HG02884 (cell line): Measurements from ENCODE around the gene MACROD1.
"Not testable (repeated sequence)": the region's sequence is repeated elsewhere in the genome, so short reads cannot be mapped to it uniquely, and the experiment has no call there.

Experiments used
- ATAC-seq: cut with Tn5 transposase; IDR thresholded peaks from one replicate; pipeline ENCODE4 v1.9.1; 2021; ENCODE audit warnings: mild to moderate bottlenecking, moderate library complexity; ENCODE audit not compliant: unreplicated experiment

MACROD1 gene

DNA sequence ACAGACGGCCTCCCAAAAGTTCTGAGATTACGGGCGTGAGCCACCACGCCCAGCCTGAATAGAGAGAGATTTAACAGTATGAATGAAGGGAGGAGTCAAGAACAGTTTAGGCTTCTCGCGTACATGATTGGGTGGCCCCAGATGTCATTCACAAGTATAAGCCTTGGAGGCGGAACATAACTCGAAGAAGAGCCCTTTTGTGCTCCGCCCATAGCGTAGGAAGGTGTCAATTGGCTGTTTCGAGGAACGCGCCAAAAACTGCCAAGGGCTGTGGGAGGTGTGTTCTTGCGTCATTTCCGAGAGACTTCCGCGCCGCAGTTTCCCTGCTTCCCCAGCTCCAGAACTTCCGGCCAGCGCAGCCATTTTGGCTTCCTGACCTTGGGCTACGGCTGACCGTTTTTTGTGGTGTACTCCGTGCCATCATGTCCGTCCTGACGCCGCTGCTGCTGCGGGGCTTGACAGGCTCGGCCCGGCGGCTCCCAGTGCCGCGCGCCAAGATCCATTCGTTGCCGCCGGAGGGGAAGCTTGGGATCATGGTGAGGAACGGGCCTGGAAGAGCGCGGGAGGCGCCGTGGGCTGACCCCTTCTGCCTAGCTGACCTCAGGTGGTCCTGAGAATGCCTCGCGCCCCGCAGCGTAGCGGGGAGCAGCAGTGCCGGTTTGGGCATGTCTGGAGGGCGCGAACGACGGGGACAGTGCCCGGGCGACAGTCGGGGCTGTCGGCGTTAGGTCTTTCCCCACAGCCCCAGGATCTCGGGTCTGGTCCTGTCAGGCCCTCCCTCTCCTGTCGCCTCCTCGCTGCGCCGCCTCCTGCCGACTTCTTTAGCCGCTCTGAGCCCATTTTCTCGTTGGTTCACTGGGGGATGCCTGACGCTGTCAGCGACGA, 191.4 kb downstream of the MACROD1 start, which contains the start of gene COX8A:
Gene COX8A (plus strand): TSS at position 362 of the 885 bp plus-strand sequence. CDS start 61 bp downstream, at position 423.
- ATAC-seq: peak; percentile 98

DNA sequence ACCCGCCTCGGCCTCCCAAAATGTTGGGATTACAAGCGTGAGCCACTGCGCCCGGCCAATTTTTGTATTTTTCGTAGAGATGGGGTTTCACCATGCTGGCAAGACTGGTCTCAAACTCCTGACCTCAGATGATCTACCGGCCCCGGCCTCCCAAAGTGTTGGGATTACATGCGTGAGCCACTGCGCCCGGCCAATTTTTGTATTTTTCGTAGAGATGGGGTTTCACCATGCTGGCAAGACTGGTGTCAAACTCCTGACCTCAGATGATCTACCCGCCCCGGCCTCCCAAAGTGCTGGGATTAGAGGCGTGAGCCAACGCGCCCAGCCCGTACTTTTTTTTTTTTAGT, 192.0 kb downstream of the MACROD1 start:
- ATAC-seq: not testable (repeated sequence)

DNA sequence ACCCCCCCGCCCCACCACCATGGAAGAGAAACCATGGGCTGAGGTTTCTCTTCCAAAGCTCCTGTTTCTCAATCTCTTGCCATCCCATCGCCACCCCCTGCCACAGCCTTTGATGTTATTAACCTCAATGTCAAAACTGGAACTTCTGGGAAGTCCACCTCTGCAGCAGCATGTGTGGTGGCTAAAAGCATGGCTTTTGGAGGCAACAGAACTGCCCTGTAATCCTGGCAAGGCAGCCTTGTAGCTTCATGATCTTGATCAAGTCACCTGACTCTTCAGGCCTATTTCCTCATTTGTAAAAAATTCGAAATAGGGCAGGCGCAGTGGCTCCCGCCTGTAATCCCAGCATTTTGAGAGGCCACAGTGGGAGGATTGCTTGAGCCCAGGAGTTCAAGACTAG, 195.0 kb downstream of the MACROD1 start:
- ATAC-seq: no peak

DNA sequence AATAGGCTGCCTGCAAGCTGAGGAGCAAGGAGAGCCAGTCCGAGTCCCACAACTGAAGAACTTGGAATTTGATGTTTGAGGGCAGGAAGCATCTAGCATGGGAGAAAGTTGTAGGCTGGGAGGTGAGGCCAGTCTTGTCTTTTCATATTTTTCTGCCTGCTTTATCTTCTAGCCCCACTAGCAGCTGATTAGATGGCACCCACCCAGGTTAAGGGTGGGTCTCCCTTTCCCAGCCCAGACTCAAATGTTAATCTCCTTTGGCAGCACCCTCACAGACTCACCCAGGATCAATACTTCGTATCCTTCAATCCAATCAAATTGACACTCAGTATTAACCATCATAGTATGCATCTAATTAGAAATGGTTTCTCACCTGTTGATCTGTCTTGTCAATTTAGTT, 196.5 kb downstream of the MACROD1 start:
- ATAC-seq: no peak

DNA sequence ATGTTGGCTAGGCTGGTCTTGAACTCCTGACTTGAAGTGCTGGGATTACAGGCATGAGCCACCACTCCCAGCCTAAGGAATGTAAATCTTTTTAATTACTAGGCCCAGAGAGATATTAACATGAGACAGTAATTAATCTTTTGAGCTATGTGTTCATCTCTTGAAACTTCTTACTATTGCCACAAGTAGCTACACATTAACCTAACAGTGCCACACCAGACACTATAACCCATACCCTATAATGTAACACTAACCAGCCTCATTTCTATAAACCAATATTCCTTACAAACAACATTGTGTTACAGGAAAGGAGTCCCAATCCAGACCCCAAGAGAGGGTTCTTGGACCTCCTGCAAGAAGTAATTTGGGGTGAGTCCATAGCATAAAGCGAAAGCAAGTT, 199.5 kb downstream of the MACROD1 start:
- ATAC-seq: no peak

DNA sequence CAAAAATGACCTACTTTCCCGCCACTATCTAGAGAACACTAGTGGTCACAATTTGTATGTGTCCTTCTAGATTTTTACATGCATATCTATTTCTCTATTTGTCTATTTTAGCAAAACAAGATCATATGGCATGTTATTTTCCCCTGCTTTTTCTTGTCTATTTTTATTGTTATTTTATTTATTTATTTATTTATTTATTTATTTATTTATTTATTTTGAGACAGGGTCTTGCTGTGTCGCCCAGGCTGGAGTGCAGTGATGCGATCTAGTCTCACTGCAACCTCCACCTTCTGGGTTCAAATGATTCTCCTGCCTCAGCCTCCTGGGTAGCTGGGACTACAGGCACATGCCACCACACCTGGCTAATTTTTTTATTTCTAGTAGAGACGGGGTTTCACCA, 202.0 kb downstream of the MACROD1 start:
- ATAC-seq: not testable (repeated sequence)

DNA sequence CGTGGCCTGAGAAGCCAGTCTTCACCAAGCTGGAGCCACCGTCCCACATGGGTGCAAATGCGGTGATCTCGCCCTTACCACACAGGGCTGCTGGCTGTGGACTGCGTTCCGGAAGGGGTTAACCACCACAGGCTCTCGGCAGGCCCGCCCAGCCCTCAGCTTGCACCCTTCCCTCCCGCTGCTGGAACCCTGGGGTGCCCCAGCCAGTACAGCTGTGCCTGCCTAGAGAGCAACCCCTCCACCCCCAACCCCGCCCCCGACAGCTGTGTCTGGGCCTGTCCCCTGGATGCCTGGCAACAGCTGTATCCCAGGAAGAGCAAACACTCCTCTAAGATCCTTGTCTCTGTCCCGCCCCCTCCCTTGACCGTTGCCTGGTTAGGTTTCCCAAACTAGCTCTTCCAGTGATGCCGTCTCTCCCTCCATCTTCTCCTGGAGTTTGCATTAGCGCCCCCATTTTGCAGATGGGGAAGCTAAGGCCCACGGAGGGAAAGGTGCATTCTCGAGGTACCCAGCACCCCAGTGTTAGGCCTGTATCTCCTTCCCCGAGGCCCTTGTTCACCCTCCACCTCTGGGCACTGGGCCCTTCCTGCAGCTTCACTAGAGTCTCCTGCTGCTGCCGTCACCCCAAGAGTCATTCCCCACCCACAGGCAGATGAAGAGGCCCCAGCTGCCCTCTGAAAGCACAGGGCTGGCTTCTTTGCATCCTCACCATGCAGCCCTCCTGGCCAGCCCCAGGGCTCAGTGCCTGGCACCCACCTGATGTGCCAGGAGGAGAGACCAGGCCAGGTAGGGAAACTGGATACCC, 204.1 kb downstream of the MACROD1 start:
- no peak for ATAC-seq

DNA sequence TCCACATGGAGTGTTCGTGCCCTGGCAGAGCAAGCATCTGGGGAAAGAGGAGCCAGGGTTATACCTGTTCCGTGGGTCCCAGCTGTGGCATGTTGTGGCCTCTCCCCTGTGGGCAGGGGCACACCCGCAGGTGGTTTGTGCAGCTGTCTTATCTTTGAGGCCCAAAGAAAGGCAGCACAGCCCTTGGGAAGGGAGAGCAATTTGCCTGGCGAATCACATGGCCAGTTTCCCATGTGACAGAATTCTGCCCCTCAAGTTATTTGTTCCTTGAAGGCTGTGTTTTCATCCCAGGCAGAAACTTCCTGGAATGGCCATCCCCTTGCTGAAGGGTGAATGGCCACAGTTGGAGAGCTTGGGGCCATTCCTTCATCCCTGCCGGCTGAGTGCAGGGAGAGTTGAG, 207.9 kb downstream of the MACROD1 start:
- no peak for ATAC-seq

DNA sequence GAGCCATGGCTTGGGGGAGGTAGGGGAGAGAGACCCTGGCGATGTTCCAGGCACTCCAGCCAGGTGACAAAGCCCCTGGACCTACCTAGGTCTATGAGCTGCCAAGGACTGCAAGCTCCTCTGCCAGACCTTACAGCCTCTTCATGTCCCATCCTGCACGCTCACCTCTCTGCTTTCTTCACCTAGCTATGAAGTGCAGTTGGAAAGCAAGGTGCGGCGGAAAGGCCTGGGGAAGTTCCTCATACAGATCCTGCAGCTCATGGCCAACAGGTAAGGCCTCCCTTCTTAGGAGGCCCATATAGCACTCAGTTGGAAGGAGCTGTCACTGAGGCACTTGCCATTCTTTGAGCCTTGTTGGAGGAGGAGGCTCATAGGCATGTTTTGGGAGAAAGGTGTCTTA, 213.3 kb downstream of the MACROD1 start:
- no peak for ATAC-seq

DNA sequence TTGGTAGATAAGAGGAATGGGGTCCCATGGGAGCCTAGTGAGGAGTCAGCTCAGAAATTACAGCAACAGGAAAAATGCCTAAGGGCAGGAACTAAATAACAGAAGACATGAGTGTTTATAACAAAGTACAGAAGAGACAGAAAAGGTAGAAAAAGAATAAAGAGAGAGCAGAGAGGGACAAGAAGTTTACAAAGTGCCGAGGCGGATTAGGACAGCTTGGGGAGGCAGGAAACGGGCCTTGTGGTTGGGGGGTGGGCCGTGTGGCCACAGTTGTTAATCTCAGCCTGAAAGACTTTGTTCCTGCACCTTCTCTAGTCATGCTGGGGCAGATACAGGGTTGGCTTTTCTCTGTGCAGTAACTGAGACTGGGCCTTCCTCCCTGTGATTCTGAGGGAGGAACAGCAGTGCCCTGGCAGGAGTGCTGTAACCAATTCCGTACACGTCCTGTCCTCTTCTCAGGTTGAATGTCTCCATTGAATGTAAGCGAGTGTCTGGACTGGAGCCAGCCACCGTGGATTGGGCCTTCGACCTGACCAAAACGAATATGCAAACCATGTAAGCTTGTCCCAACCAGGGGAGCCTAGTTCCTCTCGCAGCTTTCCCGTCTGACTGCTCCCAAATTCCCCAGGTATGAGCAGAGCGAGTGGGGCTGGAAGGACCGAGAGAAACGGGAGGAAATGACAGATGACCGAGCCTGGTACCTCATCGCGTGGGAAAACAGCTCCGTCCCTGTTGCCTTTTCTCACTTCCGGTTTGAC, 214.0 kb downstream of the MACROD1 start:
- no peak for ATAC-seq
